Right lobe of liver (tissue), 6 donors: ENCODE results near the gene CLDN24. TPM values are rescaled to one million over a fixed set of nuclear protein-coding genes. Genes with fewer than 3 reads are reported as not detected.
A peak's percentile ranks its signal among the peaks of the same experiment; 100 is the strongest.

Experiments used
- ATAC-seq, 4 donors: fragments of 200-7000 bp; cut with Tn5 transposase; one replicate each; pipeline ENCODE4 v1.9.1; 2020; ENCODE audit warnings: mild to moderate bottlenecking in 4 of 4, moderate library complexity in 4 of 4
- DNase-seq, 3 donors: peaks; one replicate each; pipeline ENCODE4 v3.0.0-alpha.2; 2020
- H3K27ac ChIP-seq, 3 donors: fragments of 200-600 bp; one replicate each; pipeline ENCODE4 v1.8.0; 2022
- H3K27me3 ChIP-seq, 2 donors: fragments of 200-600 bp; one replicate each; pipeline ENCODE4 v1.8.0; 2022
- H3K36me3 ChIP-seq, 4 donors: fragments of 200-600 bp; sonication (generic) in 1 of 4; one replicate each; pipeline versions ENCODE4 v1.5.1 to v1.8.0; 2017 to 2022; ENCODE audit warnings: control low read depth in 1 of 4
- H3K4me1 ChIP-seq, 4 donors: fragments of 200-600 bp; sonication (generic) in 1 of 4; one replicate each; pipeline versions ENCODE4 v1.5.1 to v1.8.0; 2017 to 2022; ENCODE audit warnings: control low read depth in 1 of 4
- H3K4me3 ChIP-seq, 3 donors: fragments of 200-600 bp; one replicate each; pipeline ENCODE4 v1.8.0; 2022
- H3K9me3 ChIP-seq, 4 donors: fragments of 200-600 bp; sonication (generic) in 1 of 4; one replicate each; pipeline versions ENCODE4 v1.5.1 to v1.8.0; 2017 to 2022; ENCODE audit warnings: control low read depth in 1 of 4
- CTCF ChIP-seq, 4 donors: fragments of 200-600 bp in 3 of 4; fragments of 450-650 bp in 1 of 4; IDR thresholded peaks; one replicate each; pipeline versions ENCODE4 v1.5.1 to v1.8.0; 2016 to 2022; ENCODE audit warnings: antibody characterized with exemption in 4 of 4, mild to moderate bottlenecking in 2 of 4
- POLR2A ChIP-seq: fragments of 450-650 bp; IDR thresholded peaks from one replicate; pipeline ENCODE4 v1.6.1; 2017; ENCODE audit warnings: antibody characterized with exemption, mild to moderate bottlenecking
- WGBS: methylation state at CpG from one replicate; pipeline ENCODE4 v1.1.6; 2018; ENCODE audit warnings: low coverage, low lambda C conversion rate; ENCODE audit not compliant: insufficient coverage; ENCODE audit errors: missing lambda C conversion rate; 5-methylcytosine and 5-hydroxymethylcytosine counted together
- intact Hi-C, 2 donors: fragments of 100-400 bp; cut with DNase I; formaldehyde crosslinking; loops; one replicate each; pipeline versions ENCODE4 v1.11.2 to v1.14.1; 2022
- total RNA-seq, 6 experiments: library from RNA; depleted of rRNA in 2 of 6; stranded (reverse); fragments of >200 nt in 2 of 6; fragmentation: NEBNext Ultra II Directional in 3 of 6; extraction: Animal tissue kit (Norgen Biotek cat#: 25700) in 3 of 6; gene quantifications; one replicate each; pipeline versions ENCODE4 v1.1.0 to v1.2.4, GENCODE V29; 2016 to 2023
- donor health status: DM: no; HTN: yes; CAD: no.
- donor health status: DM: no; HTN: no; CAD: no.
- donor health status: DM: no; HTN: no; CAD: no.
- donor health status: DM: no; HTN: yes; CAD: no.
- donor health status: DM: no; HTN: yes; CAD: no.

Gene CLDN24
- total RNA-seq, 6 experiments from 2014 or later: not detected

GRCh38 chr4:183345261-183345660 lies 23.0 kb upstream of the CLDN24 start:
- no CpG with 5 or more reads among the region's 4 CpGs for WGBS
- Histone ChIP-seq H3K27me3 (no peaks in the 10 kb centered on the region), H3K4me3 (no peak overlapping the region), H3K4me1 (no peaks in the 10 kb centered on the region), H3K27ac (no peak overlapping the region), H3K36me3 (no peaks in the 10 kb centered on the region), H3K9me3 (no peaks in the 10 kb centered on the region)
- ATAC-seq (no peak), DNase-seq (peak in 1 of 3 donors; percentile 23)
- TF ChIP-seq POLR2A: no peak
- TF ChIP-seq CTCF (IDR thresholded peaks at IDR 0.05): no peak
- intact Hi-C loops: no loop called here

- H3K27me3 ChIP-seq: no peaks in the 10 kb centered on the region
- H3K27ac ChIP-seq: no peak overlapping the region
- H3K4me3 ChIP-seq: no peak overlapping the region
- WGBS: 66% methylated on average over 3 of the region's 15 CpGs
- intact Hi-C loops: no loop called here
- H3K4me1 ChIP-seq: no peaks in the 10 kb centered on the region
- no peaks in the 10 kb centered on the region for H3K36me3 ChIP-seq
- TF ChIP-seq CTCF (IDR thresholded peaks at IDR 0.05) (no peak), POLR2A (no peak)
- ATAC-seq (peak in 1 of 4 donors; percentile 25), DNase-seq (peak in 2 of 3 donors; percentile 30 to 43)
- no peaks in the 10 kb centered on the region for H3K9me3 ChIP-seq
These were observed 22.5 kb upstream of the CLDN24 start for GRCh38 chr4:183344523-183345255.

- Histone ChIP-seq H3K9me3 (no peaks in the 10 kb centered on the region), H3K36me3 (no peaks in the 10 kb centered on the region), H3K27ac (no peak overlapping the region), H3K4me3 (no peak overlapping the region), H3K27me3 (no peaks in the 10 kb centered on the region), H3K4me1 (no peaks in the 10 kb centered on the region)
- intact Hi-C loops: no loop called here
- WGBS: 83% methylated on average over 3 of the region's 7 CpGs
- ATAC-seq: no peak
- DNase-seq: peak in 2 of 3 donors; percentile 27 to 28
- TF ChIP-seq CTCF (IDR thresholded peaks at IDR 0.05) (no peak), POLR2A (no peak)
These were observed 21.5 kb upstream of the CLDN24 start for GRCh38 chr4:183343730-183344129.

- Histone ChIP-seq H3K4me3 (no peak overlapping the region), H3K27ac (no peak overlapping the region), H3K36me3 (no peaks in the 10 kb centered on the region), H3K9me3 (no peaks in the 10 kb centered on the region), H3K27me3 (no peaks in the 10 kb centered on the region), H3K4me1 (no peaks in the 10 kb centered on the region)
- WGBS: 40% methylated on average over 17 of the region's 40 CpGs
- peak in 3 of 4 donors; percentile 11 to 33 (median 15) for ATAC-seq
- TF ChIP-seq CTCF (IDR thresholded peaks at IDR 0.05) (no peak), POLR2A (no peak)
- peak in 2 of 3 donors; percentile 36 to 48 for DNase-seq
- intact Hi-C loops: no loop called here
These were observed 20.6 kb upstream of the CLDN24 start for GRCh38 chr4:183342541-183343533.
